Adrenal gland (tissue), 5 donors: Measurements from ENCODE around the gene PDGFC.

Experiments used
- CTCF ChIP-seq, 6 experiments: fragments of 450-650 bp in 4 of 6; fragments of 200-600 bp in 2 of 6; sonication (generic) in 1 of 6; IDR thresholded peaks; 1 replicate in 5 of 6; 2 replicates in 1 of 6; pipeline versions ENCODE4 v1.5.1 to v1.8.0; 2016 to 2021; ENCODE audit warnings: antibody characterized with exemption in 6 of 6, mild to moderate bottlenecking in 2 of 6, moderate library complexity in 1 of 6
- POLR2A ChIP-seq, 2 donors: fragments of 450-650 bp; IDR thresholded peaks; one replicate each; pipeline ENCODE4 v1.6.1; 2017; ENCODE audit warnings: antibody characterized with exemption in 2 of 2, mild to moderate bottlenecking in 2 of 2, moderate library complexity in 1 of 2
- donor health status: DM: no; HTN: no; CAD: no.

DNA sequence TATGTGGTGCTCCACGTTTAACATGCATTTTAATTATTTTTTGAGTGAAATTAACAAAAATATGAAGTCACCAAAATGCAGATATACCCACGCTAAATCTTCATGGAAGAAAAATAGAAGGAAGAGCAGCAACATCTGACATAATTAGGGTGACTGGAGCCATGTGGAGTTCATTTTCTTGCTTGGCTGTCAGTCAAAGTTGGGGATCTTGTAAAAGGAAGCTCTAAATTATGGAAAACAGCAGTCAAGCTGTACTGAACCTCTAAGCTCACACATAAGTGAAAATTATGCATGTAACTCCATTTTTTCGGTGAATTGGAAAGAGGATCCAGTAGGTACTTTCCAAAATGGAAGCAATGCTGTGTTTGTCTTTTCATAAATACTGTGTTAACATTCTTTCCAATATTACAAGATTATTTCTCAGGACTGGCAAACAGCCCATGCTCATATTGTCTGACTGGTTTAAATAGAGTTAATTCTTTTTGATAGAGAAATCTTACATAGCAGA lies 9.7 kb upstream of the PDGFC start:
- no peak for TF ChIP-seq CTCF (IDR thresholded peaks at IDR 0.05)
- no peak for TF ChIP-seq POLR2A (IDR thresholded peaks at IDR 0.05)
